Vagina (tissue), 2 donors: ENCODE results near the gene FREM2. TPM values are rescaled to one million over a fixed set of nuclear protein-coding genes. Genes with fewer than 3 reads are reported as not detected.

Experiments used
- DNase-seq, 2 donors: peaks; one replicate each; pipeline ENCODE4 v3.0.0-alpha.2; 2017; ENCODE audit errors: extremely low spot score in 2 of 2
- H3K27ac ChIP-seq: fragments of 200-600 bp; sonication (generic); one replicate; pipeline ENCODE4 v1.5.1; 2019
- H3K27me3 ChIP-seq: fragments of 200-600 bp; sonication (generic); one replicate; pipeline ENCODE4 v1.5.1; 2019
- H3K36me3 ChIP-seq, 2 donors: fragments of 200-600 bp; sonication (generic); one replicate each; pipeline ENCODE4 v1.5.1; 2017 to 2019
- H3K4me1 ChIP-seq: fragments of 200-600 bp; sonication (generic); one replicate; pipeline ENCODE4 v1.5.1; 2019
- H3K4me3 ChIP-seq, 2 donors: fragments of 200-600 bp; sonication (generic); 1 replicate in 1 of 2; 2 replicates in 1 of 2; pipeline ENCODE4 v1.5.1; 2016 to 2019
- H3K9me3 ChIP-seq: fragments of 200-600 bp; sonication (generic); one replicate; pipeline ENCODE4 v1.5.1; 2019
- CTCF ChIP-seq, 3 experiments: fragments of 450-650 bp in 2 of 3; fragments of 200-600 bp in 1 of 3; sonication (generic) in 1 of 3; IDR thresholded peaks; one replicate each; pipeline ENCODE4 v1.5.1; 2017 to 2019; ENCODE audit warnings: antibody characterized with exemption in 3 of 3, mild to moderate bottlenecking in 2 of 3, moderate library complexity in 2 of 3
- POLR2A ChIP-seq, 2 donors: fragments of 450-650 bp; IDR thresholded peaks; one replicate each; pipeline ENCODE4 v1.6.1; 2017; ENCODE audit warnings: antibody characterized with exemption in 2 of 2, mild to moderate bottlenecking in 2 of 2, moderate library complexity in 2 of 2
- POLR2AphosphoS5 ChIP-seq, 2 donors: sonication (generic); formaldehyde crosslinking; IDR thresholded peaks; one replicate each; pipeline ENCODE4 v1.9.0; 2017; ENCODE audit warnings: antibody characterized with exemption in 2 of 2, mild to moderate bottlenecking in 2 of 2, low read depth in 1 of 2; ENCODE audit not compliant: insufficient read depth in 1 of 2
- intact Hi-C: fragments of 100-400 bp; cut with DNase I; formaldehyde crosslinking; loops from one replicate; pipeline ENCODE4 v1.15.1; 2023
- total RNA-seq: library from RNA; depleted of rRNA; stranded (reverse); fragments of >200 nt; gene quantifications from one replicate; pipeline ENCODE4 v1.2.3, GENCODE V29; 2016

The FREM2 gene
- total RNA-seq, 1 donor from 2014 or later = 0.98 TPM

GRCh38 chr13:38830442-38831045 is 143.7 kb downstream of the FREM2 start:
- intact Hi-C loops = no loop called here
- H3K4me3 ChIP-seq = no peak overlapping the region
- H3K9me3 ChIP-seq = no peaks in the 10 kb centered on the region
- TF ChIP-seq POLR2AphosphoS5 (IDR thresholded peaks at IDR 0.05; ENCODE audit: insufficient read depth in 1 of 2, low read depth in 1 of 2) (no peak), POLR2A (IDR thresholded peaks at IDR 0.05) (no peak), CTCF (IDR thresholded peaks at IDR 0.05) (no peak)
- H3K4me1 ChIP-seq = no peaks in the 10 kb centered on the region
- no peaks in the 10 kb centered on the region for H3K27me3 ChIP-seq
- DNase-seq = no peak
- no peaks in the 10 kb centered on the region for H3K36me3 ChIP-seq
- no peak overlapping the region for H3K27ac ChIP-seq

- no peaks in the 10 kb centered on the region for H3K27me3 ChIP-seq
- intact Hi-C loops = no loop called here
- no peak for DNase-seq
- H3K4me3 ChIP-seq = no peak overlapping the region
- TF ChIP-seq POLR2AphosphoS5 (IDR thresholded peaks at IDR 0.05; ENCODE audit: insufficient read depth in 1 of 2, low read depth in 1 of 2) = no peak
- TF ChIP-seq CTCF (IDR thresholded peaks at IDR 0.05) = no peak
- no peak for TF ChIP-seq POLR2A (IDR thresholded peaks at IDR 0.05)
- H3K27ac ChIP-seq = no peak overlapping the region
- no peaks in the 10 kb centered on the region for H3K9me3 ChIP-seq
- no peaks in the 10 kb centered on the region for H3K4me1 ChIP-seq
- H3K36me3 ChIP-seq = no peaks in the 10 kb centered on the region
Observed at GRCh38 chr13:38844581-38844980, 157.7 kb downstream of the FREM2 start.

GRCh38 chr13:38848360-38848759 is 161.5 kb downstream of the FREM2 start:
- intact Hi-C loops = no loop called here
- Histone ChIP-seq H3K27ac (no peak overlapping the region), H3K36me3 (no peaks in the 10 kb centered on the region), H3K27me3 (no peaks in the 10 kb centered on the region), H3K4me1 (no peaks in the 10 kb centered on the region), H3K4me3 (no peak overlapping the region), H3K9me3 (no peaks in the 10 kb centered on the region)
- no peak for DNase-seq
- no peak for TF ChIP-seq POLR2AphosphoS5 (IDR thresholded peaks at IDR 0.05; ENCODE audit: insufficient read depth in 1 of 2, low read depth in 1 of 2)
- TF ChIP-seq POLR2A (IDR thresholded peaks at IDR 0.05) = no peak
- TF ChIP-seq CTCF (IDR thresholded peaks at IDR 0.05) = no peak

- H3K4me1 ChIP-seq = no peaks in the 10 kb centered on the region
- no peak overlapping the region for H3K4me3 ChIP-seq
- H3K27me3 ChIP-seq = no peaks in the 10 kb centered on the region
- no peak overlapping the region for H3K27ac ChIP-seq
- H3K36me3 ChIP-seq = no peaks in the 10 kb centered on the region
- no peak for DNase-seq
- no peaks in the 10 kb centered on the region for H3K9me3 ChIP-seq
- TF ChIP-seq POLR2A (IDR thresholded peaks at IDR 0.05) = no peak
- TF ChIP-seq POLR2AphosphoS5 (IDR thresholded peaks at IDR 0.05; ENCODE audit: insufficient read depth in 1 of 2, low read depth in 1 of 2) = no peak
- no peak for TF ChIP-seq CTCF (IDR thresholded peaks at IDR 0.05)
- intact Hi-C loops = no loop called here
Observed at GRCh38 chr13:38849315-38849714, 162.4 kb downstream of the FREM2 start.

GRCh38 chr13:38850868-38851626 is 164.2 kb downstream of the FREM2 start:
- Histone ChIP-seq H3K4me1 (no peaks in the 10 kb centered on the region), H3K27ac (no peak overlapping the region), H3K9me3 (no peaks in the 10 kb centered on the region), H3K27me3 (no peaks in the 10 kb centered on the region), H3K4me3 (no peak overlapping the region), H3K36me3 (no peaks in the 10 kb centered on the region)
- DNase-seq = no peak
- TF ChIP-seq CTCF (IDR thresholded peaks at IDR 0.05) (no peak), POLR2A (IDR thresholded peaks at IDR 0.05) (no peak), POLR2AphosphoS5 (IDR thresholded peaks at IDR 0.05; ENCODE audit: insufficient read depth in 1 of 2, low read depth in 1 of 2) (no peak)
- intact Hi-C loops = no loop called here
